HG03135 (cell line): Measurements from ENCODE around the gene MYG1.
"Not testable (repeated sequence)": the region's sequence is repeated elsewhere in the genome, so short reads cannot be mapped to it uniquely, and the experiment has no call there.

Source experiments
- ATAC-seq: cut with Tn5 transposase; IDR thresholded peaks from one replicate; pipeline ENCODE4 v1.9.1; 2021; ENCODE audit warnings: mild to moderate bottlenecking, moderate library complexity; ENCODE audit not compliant: unreplicated experiment

MYG1 gene

GRCh38 chr12:53286448-53286847, 13.0 kb upstream of the MYG1 start:
- ATAC-seq: no peak

- ATAC-seq: no peak
Observed at GRCh38 chr12:53287741-53288216, 11.7 kb upstream of the MYG1 start.

GRCh38 chr12:53288322-53288721, 11.2 kb upstream of the MYG1 start:
- no peak for ATAC-seq

GRCh38 chr12:53289891-53290290, 9.6 kb upstream of the MYG1 start:
- ATAC-seq: no peak

GRCh38 chr12:53290661-53291060, 8.8 kb upstream of the MYG1 start:
- no peak for ATAC-seq

- ATAC-seq: no peak
Observed at GRCh38 chr12:53292426-53292825, 7.1 kb upstream of the MYG1 start.

- peak; percentile 76 for ATAC-seq
Observed at GRCh38 chr12:53295070-53295890, 4.2 kb upstream of the MYG1 start, which contains the start of gene PFDN5. PFDN5 (plus strand) TSS chr12:53295542; CDS start chr12:53295568, 26 bp downstream.

GRCh38 chr12:53295891-53296219, 3.6 kb upstream of the MYG1 start:
- ATAC-seq: peak; percentile 2

- not testable (repeated sequence) for ATAC-seq
Observed at GRCh38 chr12:53297106-53297505, 2.4 kb upstream of the MYG1 start.

GRCh38 chr12:53298164-53298563, 1.3 kb upstream of the MYG1 start:
- ATAC-seq: no peak

GRCh38 chr12:53299101-53299453, 418 bp upstream of the MYG1 start:
- ATAC-seq: no peak

- no peak for ATAC-seq
Observed at GRCh38 chr12:53300187-53300586, 692 bp downstream of the MYG1 start.

- no peak for ATAC-seq
Observed at GRCh38 chr12:53302903-53303302, 3.4 kb downstream of the MYG1 start.

- ATAC-seq: no peak
Observed at GRCh38 chr12:53306826-53307225, 7.3 kb downstream of the MYG1 start.

GRCh38 chr12:53308276-53308675, 8.8 kb downstream of the MYG1 start:
- no peak for ATAC-seq

GRCh38 chr12:53313996-53314395, 14.5 kb downstream of the MYG1 start:
- no peak for ATAC-seq

- ATAC-seq: no peak
Observed at GRCh38 chr12:53320352-53321195, 21.1 kb downstream of the MYG1 start.

GRCh38 chr12:53324113-53324778, 24.8 kb downstream of the MYG1 start:
- no peak for ATAC-seq

- peak; percentile 54 for ATAC-seq
Observed at GRCh38 chr12:53324779-53325510, 25.4 kb downstream of the MYG1 start.

GRCh38 chr12:53325511-53326061, 26.1 kb downstream of the MYG1 start:
- ATAC-seq: no peak
